ENCODE measurements around the gene EXOC8.
"Not testable (repeated sequence)": the region's sequence is repeated elsewhere in the genome, so short reads cannot be mapped to it uniquely, and the experiment has no call there.

Gene EXOC8

GRCh38 chr1:231353086-231353485 lies 15.4 kb upstream of the EXOC8 start:
- H3K4me3 ChIP-seq (ENCODE audit: low read length) = no peak overlapping the region
- TF ChIP-seq CTCF (conservative IDR thresholded peaks at IDR 0.05; ENCODE audit: low read length) = no peak
- no peak for DNase-seq (ENCODE audit: low read depth)

- no peak overlapping the region for H3K4me3 ChIP-seq (ENCODE audit: low read length)
- no peak for DNase-seq (ENCODE audit: low read depth)
- no peak for TF ChIP-seq CTCF (conservative IDR thresholded peaks at IDR 0.05; ENCODE audit: low read length)
Measured at GRCh38 chr1:231351816-231352215, 14.2 kb upstream of the EXOC8 start.

GRCh38 chr1:231348856-231349255 lies 11.2 kb upstream of the EXOC8 start:
- not testable (repeated sequence) for H3K4me3 ChIP-seq (ENCODE audit: low read length); DNase-seq (ENCODE audit: low read depth)

GRCh38 chr1:231348442-231348841 lies 10.8 kb upstream of the EXOC8 start:
- no peak for TF ChIP-seq CTCF (conservative IDR thresholded peaks at IDR 0.05; ENCODE audit: low read length)
- no peak overlapping the region for H3K4me3 ChIP-seq (ENCODE audit: low read length)
- no peak for DNase-seq (ENCODE audit: low read depth)

GRCh38 chr1:231347961-231348360 lies 10.3 kb upstream of the EXOC8 start:
- no peak overlapping the region for H3K4me3 ChIP-seq (ENCODE audit: low read length)
- no peak for DNase-seq (ENCODE audit: low read depth)
- no peak for TF ChIP-seq CTCF (conservative IDR thresholded peaks at IDR 0.05; ENCODE audit: low read length)

- DNase-seq (ENCODE audit: low read depth) = no peak
- no peak overlapping the region for H3K4me3 ChIP-seq (ENCODE audit: low read length)
- no peak for TF ChIP-seq CTCF (conservative IDR thresholded peaks at IDR 0.05; ENCODE audit: low read length)
Measured at GRCh38 chr1:231340328-231341013, 2.8 kb upstream of the EXOC8 start.

- H3K4me3 ChIP-seq (ENCODE audit: low read length) = peak within 1 kb of the TSS; percentile 100
- DNase-seq (ENCODE audit: low read depth) = no peak
- no peak for TF ChIP-seq CTCF (conservative IDR thresholded peaks at IDR 0.05; ENCODE audit: low read length)
Measured at GRCh38 chr1:231338270-231339128, 847 bp upstream of the EXOC8 start, which contains the start of gene SPRTN. Gene SPRTN, plus strand, starts transcription at chr1:231338293. Its CDS starts 91 bp downstream, at chr1:231338384.
